Subcutaneous adipose tissue (tissue), 4 donors: Measurements from ENCODE around the gene PARN. TPM values are rescaled to one million over a fixed set of nuclear protein-coding genes. Genes with fewer than 3 reads are reported as not detected.

Experiments
- CTCF ChIP-seq: fragments of 450-650 bp; IDR thresholded peaks from one replicate; pipeline ENCODE4 v1.5.1; 2016; ENCODE audit warnings: low read depth, mild to moderate bottlenecking, control low read depth, antibody characterized with exemption, moderate library complexity
- total RNA-seq, 4 donors: library from RNA; depleted of rRNA; stranded (reverse); fragments of >200 nt; gene quantifications; one replicate each; pipeline ENCODE4 v1.1.0, GENCODE V29; 2016

Gene PARN
- total RNA-seq, 4 donors from 2014 or later: 37.1 to 46.3 (median 39.9) TPM

- TF ChIP-seq CTCF: no peak
These were observed 175.7 kb downstream of the PARN start for GRCh38 chr16:14454391-14454790.

- TF ChIP-seq CTCF: no peak
These were observed 178.0 kb downstream of the PARN start for GRCh38 chr16:14452066-14452465.

GRCh38 chr16:14450846-14451245, 179.2 kb downstream of the PARN start:
- TF ChIP-seq CTCF: no peak

GRCh38 chr16:14449790-14450480, 180.1 kb downstream of the PARN start:
- TF ChIP-seq CTCF: no peak

GRCh38 chr16:14449334-14449733, 180.7 kb downstream of the PARN start:
- no peak for TF ChIP-seq CTCF

- no peak for TF ChIP-seq CTCF
These were observed 181.2 kb downstream of the PARN start for GRCh38 chr16:14448879-14449278.

GRCh38 chr16:14447783-14448182, 182.3 kb downstream of the PARN start:
- TF ChIP-seq CTCF: no peak
